ENCODE results near the gene LCNL1. TPM values are rescaled to one million over a fixed set of nuclear protein-coding genes. Genes with fewer than 3 reads are reported as not detected.

The LCNL1 gene
- total RNA-seq, 2 donors from 2014 or later = 1.4 to 2.2 TPM

GRCh38 chr9:136960212-136960937, 22.4 kb upstream of the LCNL1 start:
- no peak for TF ChIP-seq CTCF (conservative IDR thresholded peaks at IDR 0.05)
- Mint-ChIP-seq H3K36me3 (ENCODE audit: low read depth) (no peaks in the 10 kb centered on the region), H3K9me3 (no peaks in the 10 kb centered on the region), H3K4me1 (no peaks in the 10 kb centered on the region), H3K27ac (no peak overlapping the region), H3K4me3 (no peak overlapping the region), H3K27me3 (ENCODE audit: insufficient read depth) (peaks cover 5% of the 10 kb centered on the region)
- no peaks in the 10 kb centered on the region for H3K4me1 ChIP-seq (ENCODE audit: control insufficient read depth, insufficient read depth, low read length)
- no peaks in the 10 kb centered on the region for H3K27me3 ChIP-seq (ENCODE audit: control insufficient read depth, insufficient read depth, low read length, poor library complexity, severe bottlenecking)
- no peaks in the 10 kb centered on the region for H3K9me3 ChIP-seq (ENCODE audit: control insufficient read depth, low read length)
- H3K36me3 ChIP-seq (ENCODE audit: control insufficient read depth, insufficient read depth, low read length) = no peaks in the 10 kb centered on the region
- H3K27ac ChIP-seq (ENCODE audit: low read depth, low read length) = no peak overlapping the region
- 93 to 94% methylated on average over 3 to 18 of the region's 19 CpGs for WGBS, 2 experiments (ENCODE audit: insufficient coverage in 1 of 2, insufficient read length in 1 of 2)
- no peak for DNase-seq
- no peak overlapping the region for H3K9ac ChIP-seq (ENCODE audit: extremely low read depth, low read length, poor library complexity, severe bottlenecking)
- no peak overlapping the region for H3K4me3 ChIP-seq (ENCODE audit: low read length)

GRCh38 chr9:136960938-136961275, 21.9 kb upstream of the LCNL1 start:
- Mint-ChIP-seq H3K27me3 (ENCODE audit: insufficient read depth) (peaks cover 5% of the 10 kb centered on the region), H3K4me3 (no peak overlapping the region), H3K9me3 (no peaks in the 10 kb centered on the region), H3K27ac (no peak overlapping the region), H3K36me3 (ENCODE audit: low read depth) (no peaks in the 10 kb centered on the region), H3K4me1 (peaks cover 3% of the 10 kb centered on the region)
- no peaks in the 10 kb centered on the region for H3K4me1 ChIP-seq (ENCODE audit: control insufficient read depth, insufficient read depth, low read length)
- no peak overlapping the region for H3K9ac ChIP-seq (ENCODE audit: extremely low read depth, low read length, poor library complexity, severe bottlenecking)
- no peak overlapping the region for H3K4me3 ChIP-seq (ENCODE audit: low read length)
- no peaks in the 10 kb centered on the region for H3K9me3 ChIP-seq (ENCODE audit: control insufficient read depth, low read length)
- WGBS, 2 experiments (ENCODE audit: insufficient coverage in 1 of 2, insufficient read length in 1 of 2) = 90 to 94% methylated on average over 12 to 15 of the region's 15 CpGs
- no peak for DNase-seq
- no peak overlapping the region for H3K27ac ChIP-seq (ENCODE audit: low read depth, low read length)
- TF ChIP-seq CTCF (conservative IDR thresholded peaks at IDR 0.05) = no peak
- H3K27me3 ChIP-seq (ENCODE audit: control insufficient read depth, insufficient read depth, low read length, poor library complexity, severe bottlenecking) = no peaks in the 10 kb centered on the region
- no peaks in the 10 kb centered on the region for H3K36me3 ChIP-seq (ENCODE audit: control insufficient read depth, insufficient read depth, low read length)

- Histone ChIP-seq H3K27me3 (ENCODE audit: control insufficient read depth, insufficient read depth, low read length, poor library complexity, severe bottlenecking) (no peaks in the 10 kb centered on the region), H3K9ac (ENCODE audit: extremely low read depth, low read length, poor library complexity, severe bottlenecking) (no peak overlapping the region), H3K36me3 (ENCODE audit: control insufficient read depth, insufficient read depth, low read length) (no peaks in the 10 kb centered on the region), H3K9me3 (ENCODE audit: control insufficient read depth, low read length) (no peaks in the 10 kb centered on the region), H3K4me3 (ENCODE audit: low read length) (no peak overlapping the region), H3K4me1 (ENCODE audit: control insufficient read depth, insufficient read depth, low read length) (no peaks in the 10 kb centered on the region), H3K27ac (ENCODE audit: low read depth, low read length) (no peak overlapping the region)
- Mint-ChIP-seq H3K36me3 (ENCODE audit: low read depth) (no peaks in the 10 kb centered on the region), H3K27me3 (ENCODE audit: insufficient read depth) (peaks cover 1% of the 10 kb centered on the region), H3K4me3 (no peak overlapping the region), H3K9me3 (no peaks in the 10 kb centered on the region), H3K27ac (no peak overlapping the region), H3K4me1 (peaks cover 8% of the 10 kb centered on the region)
- WGBS, 2 experiments (ENCODE audit: insufficient coverage in 1 of 2, insufficient read length in 1 of 2) = 89 to 93% methylated on average over 11 to 23 of the region's 23 CpGs
- no peak for DNase-seq
- TF ChIP-seq CTCF (conservative IDR thresholded peaks at IDR 0.05) = no peak
Observed at GRCh38 chr9:136961279-136962065, 21.3 kb upstream of the LCNL1 start.
